ENCODE data around the gene ARFGAP3.

Gene ARFGAP3

GRCh38 chr22:42860968-42861367 lies 3.9 kb upstream of the ARFGAP3 start:
- DNase-seq = no peak

DNA sequence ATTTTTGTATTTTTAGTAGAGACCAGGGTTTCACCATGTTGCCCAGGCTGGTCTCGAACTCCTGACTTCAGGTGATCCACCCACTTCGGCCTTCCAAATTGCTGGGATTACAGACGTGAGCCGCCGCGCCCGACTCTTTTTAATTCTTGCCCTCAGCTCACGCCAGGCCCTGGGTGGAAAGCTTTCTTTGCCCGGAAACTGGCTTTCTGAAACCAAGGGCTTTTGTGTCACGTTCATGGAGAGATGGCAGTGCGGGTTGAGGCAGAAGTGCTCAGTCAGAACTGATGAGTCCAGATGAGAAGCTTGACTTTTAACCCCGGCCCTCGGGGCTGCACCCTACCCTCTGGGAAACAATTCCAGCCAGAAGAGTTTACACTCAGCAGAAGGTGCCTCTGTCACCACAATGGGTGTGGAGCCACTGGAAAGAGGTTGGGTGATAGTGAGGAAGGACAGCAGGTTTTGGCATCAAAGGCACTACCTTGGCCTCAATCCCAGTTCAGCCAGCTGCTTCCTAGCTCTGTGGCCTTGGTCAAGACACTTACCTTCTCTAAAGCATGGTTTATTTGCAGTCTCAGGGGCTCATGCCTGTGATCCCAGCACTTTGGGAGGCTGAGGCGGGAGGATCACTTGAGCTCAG lies 890 bp upstream of the ARFGAP3 start:
- no peak for DNase-seq

- peak; percentile 95 for DNase-seq
Measured at GRCh38 chr22:42856179-42856864, 751 bp downstream of the ARFGAP3 start.

DNA sequence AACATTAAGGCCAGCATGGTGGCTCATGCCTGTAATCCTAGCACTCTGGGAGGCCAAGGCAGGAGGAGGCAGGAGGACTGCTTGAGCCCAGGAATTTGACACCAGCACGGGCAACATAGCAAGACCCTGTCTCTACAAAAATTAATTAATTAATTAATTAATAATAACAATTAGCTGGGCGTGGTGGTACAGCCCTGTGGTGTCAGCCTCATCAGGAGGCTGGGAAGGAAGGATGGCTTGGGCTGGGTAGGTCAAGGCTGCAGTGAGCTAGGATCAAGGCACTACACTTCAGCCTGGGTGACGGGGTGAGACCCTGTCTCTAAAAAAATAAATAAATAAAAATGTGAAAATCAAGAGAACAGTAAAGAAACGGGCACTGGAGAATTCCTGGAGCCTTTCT lies 1.4 kb downstream of the ARFGAP3 start:
- DNase-seq = no peak

DNA sequence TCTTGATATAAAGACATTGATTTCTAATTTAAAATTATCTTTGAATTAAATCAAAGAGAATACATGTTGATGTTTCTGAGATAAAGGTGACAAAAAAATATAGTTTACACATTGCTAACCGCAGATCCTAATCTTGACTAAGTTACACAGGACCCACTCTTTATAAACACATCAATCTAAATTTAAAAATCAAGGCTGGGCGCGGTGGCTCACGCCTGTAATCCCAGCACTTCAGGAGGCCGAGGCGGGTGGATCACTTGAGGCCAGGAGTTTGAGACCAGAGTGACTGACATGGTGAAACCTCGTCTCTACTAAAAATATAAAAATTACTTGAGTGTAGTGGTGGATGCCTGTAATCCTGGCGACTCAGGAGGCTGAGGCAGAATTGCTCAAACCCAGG lies 1.9 kb downstream of the ARFGAP3 start:
- peak; percentile 23 for DNase-seq

GRCh38 chr22:42848941-42849550 lies 8.0 kb downstream of the ARFGAP3 start:
- no peak for DNase-seq

DNA sequence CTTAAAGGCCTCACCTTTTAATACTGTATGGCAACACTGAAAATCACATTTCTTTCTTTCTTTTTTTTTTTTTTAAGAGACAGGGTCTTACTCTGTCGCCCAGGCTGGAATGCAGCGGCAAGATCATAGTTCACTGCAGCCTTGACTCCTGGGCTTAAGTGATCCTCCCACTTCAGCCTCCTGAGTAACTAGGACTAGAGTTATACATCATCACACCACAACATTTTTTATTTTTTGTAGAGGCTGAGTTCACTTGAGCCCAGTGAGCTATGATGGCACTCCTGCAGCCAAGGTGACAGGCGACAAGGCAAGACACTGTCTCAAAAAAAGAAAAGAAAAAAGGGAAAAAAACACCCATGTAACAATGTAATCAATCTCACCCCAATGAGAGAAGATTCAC lies 10.0 kb downstream of the ARFGAP3 start:
- DNase-seq = no peak

- DNase-seq = peak; percentile 25
Measured at GRCh38 chr22:42844756-42845155, 12.3 kb downstream of the ARFGAP3 start.

DNA sequence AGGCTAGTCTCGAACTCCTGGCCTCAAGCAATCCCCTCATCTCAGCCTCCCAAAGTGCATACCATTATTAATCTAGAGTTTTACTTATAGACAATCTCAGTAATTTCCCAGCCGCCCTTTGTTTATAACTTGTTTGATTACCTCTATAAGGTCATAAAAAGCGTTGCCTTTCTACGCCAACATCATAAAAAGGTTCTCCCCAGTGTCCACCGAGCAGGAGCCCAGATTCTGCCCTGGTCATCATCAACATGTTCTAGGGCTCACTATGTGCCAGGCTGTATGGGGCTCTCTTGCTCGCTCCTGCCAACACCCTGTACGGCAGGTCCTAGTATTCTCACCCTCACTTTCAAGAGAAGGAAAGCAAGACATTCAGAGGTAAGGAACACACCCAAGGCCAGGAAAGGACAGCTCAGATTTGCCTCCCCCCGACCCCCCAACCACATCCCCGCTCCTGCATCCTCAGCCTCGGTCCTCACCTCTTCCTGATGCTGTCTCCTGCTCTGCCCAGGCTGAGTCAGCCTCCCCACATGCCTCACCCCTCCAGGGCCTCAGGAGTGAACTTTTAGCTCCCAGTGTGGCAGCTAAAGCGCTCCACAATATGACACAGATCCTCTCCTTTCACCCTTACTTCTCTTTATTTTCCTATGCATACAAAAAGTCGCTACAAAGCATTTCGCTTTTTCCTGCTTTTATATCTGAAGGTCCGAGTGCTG lies 14.3 kb downstream of the ARFGAP3 start:
- DNase-seq = no peak

DNA sequence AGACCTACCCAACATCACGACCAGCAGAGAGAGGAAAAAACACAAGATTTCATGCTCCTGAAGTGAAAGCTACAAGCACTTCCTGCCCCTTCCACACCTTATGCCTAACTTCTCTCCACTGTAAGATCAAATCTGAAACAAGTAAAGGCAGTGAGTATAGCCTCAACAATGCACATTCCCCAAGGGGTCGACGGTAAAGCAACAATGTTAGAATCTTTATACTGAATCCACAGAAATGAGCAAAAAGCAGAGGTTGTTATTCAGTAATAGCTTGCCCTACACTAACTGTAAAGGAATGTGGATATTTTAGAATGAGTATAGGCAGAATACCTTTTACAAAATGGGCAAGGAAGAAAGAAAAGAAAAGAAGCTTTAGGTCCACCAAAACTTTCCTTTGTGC lies 15.6 kb downstream of the ARFGAP3 start:
- no peak for DNase-seq

DNA sequence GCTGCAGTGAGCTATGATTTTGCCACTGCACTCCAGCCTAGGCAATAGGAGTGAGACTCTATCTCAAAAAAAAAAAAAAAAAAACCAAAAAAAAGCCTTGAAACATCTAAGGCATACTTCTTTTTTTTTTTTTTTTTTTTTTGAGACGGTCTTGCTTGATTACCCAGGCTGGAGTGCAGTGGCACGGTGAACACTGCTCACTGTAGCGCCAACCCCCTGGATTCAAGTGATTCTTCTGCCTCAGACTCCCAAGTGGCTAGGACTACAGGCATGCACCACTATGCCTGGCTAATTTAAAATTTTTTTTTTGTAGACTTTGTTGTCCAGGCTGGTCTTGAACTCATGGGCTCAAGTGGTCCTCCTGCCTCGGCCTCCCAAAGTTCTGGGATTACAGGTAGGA lies 19.5 kb downstream of the ARFGAP3 start:
- no peak for DNase-seq

DNA sequence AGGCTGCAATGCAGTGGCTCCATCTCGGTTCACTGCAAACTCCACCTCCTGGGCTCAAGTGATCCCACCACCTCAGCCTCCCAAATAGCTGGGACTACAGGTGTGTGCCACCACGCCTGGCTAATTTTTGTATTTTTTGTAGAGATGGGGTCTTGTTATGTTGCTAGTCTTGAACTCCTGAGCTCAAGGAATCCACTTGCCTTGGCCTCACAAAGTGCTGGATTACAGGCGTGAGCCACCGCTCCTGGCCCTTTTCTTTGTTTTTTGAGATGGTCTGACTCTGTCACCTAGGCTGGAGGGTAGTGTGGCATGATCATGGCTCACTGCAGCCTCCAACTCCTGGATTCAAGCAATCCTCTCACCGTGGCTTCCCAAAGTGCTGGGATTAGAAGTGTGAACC lies 21.0 kb downstream of the ARFGAP3 start:
- no peak for DNase-seq

DNA sequence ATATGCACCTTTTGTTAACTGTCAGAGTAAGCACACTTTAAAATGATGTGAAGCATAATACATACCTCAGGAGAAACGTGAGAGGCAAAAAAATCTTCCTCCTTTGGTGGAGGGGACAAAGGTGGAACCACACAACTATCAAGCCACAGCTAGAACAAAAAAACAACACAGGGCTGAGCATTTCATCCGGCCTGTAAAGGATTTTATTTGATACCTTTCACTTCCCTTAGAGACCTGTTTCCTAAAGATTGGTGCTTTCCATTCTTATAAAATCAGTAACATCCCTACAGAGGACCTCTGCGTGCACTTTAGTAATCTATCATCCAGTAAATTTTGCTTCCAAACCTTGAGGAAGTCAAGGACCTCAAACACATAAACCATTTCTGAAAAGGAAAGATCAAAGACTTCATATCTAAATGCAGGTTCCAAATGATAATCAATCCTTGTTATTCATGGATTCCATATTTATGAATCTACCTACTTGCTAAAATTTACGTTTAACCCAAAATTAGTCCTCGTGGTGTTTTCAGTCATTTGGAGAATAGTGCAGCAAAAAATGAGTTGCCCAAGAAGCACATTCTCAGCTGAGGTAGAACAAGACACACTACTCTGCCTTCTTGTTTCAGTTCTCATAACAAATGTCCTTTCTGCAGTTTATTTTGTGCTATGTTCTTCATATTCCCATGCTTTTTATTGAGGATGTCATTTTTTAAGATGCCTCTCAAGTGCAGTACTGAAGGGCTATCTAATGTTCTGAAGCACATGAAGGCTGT lies 22.7 kb downstream of the ARFGAP3 start:
- no peak for DNase-seq

DNA sequence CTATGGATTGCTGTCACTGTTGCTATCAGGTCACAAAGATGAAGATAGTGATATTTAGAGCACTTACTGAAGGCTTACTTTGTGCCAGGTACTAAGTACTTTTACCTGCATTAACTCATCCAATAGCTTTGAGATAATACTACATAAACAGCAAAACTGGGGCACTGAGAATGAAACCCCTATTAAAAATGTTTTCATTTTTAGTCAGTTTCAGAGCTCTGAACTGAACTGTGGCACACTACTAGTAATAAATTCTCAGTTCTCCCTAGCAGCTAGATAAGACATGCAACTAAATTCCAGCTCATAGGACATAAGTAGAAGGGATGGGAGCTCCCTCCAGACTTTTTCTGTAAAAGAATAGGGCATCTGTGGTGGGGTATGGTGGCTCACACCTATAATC lies 24.0 kb downstream of the ARFGAP3 start:
- DNase-seq = no peak

- no peak for DNase-seq
Measured at GRCh38 chr22:42831712-42832111, 25.4 kb downstream of the ARFGAP3 start.

GRCh38 chr22:42830161-42830560 lies 26.9 kb downstream of the ARFGAP3 start:
- no peak for DNase-seq

- no peak for DNase-seq
Measured at GRCh38 chr22:42829302-42829701, 27.8 kb downstream of the ARFGAP3 start.

- no peak for DNase-seq
Measured at GRCh38 chr22:42825796-42826195, 31.3 kb downstream of the ARFGAP3 start.

DNA sequence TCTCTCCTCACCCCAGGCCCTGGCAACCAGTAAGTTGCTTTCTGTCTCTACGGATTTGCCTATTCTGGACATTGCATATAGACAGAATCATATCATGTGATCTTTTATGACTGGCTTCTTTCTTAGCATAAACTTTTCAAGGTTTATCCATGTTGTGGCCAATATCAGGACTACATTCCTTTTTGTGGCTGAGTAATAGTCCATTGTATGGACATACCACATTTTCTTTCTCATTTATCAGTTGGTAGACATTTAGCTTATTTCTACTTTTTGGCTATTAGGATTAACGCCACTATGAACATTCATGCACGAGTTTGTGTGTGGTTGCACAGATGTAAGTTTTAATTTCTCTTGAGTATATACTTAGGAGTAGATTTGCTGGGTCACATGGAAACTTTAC lies 35.7 kb downstream of the ARFGAP3 start:
- no peak for DNase-seq

DNA sequence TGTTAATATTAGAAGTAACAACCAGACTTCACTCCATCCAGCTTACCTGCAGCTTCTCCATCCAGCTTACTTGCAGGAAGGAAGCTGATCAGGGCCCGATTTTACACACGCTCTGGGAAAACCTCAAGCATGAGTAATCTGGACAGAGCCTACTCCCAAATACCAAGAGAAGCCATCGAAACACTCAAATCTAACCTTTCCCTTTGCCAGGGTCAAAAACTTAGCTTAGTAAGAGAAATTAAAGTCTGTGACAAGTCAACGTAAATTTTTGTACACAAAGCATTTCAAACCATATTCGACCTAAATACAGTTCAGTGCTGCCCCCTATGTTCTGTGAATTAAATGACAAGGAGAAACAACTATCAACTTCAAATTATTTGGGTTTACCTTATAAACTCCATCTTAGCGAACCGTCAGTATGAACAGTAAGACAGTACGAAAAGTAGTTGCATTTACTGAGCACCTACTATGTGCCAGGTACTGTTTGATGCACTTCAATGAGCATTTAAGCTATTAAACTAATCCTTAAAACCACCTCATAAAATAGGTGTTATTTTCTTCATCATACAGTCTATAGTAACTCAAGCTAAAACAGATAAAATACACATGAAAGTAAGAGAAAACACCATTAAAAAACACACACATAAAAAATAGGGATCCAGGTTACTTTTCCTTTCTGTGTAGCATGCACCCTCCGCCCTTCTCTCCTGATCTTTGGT lies 36.9 kb downstream of the ARFGAP3 start:
- peak; percentile 29 for DNase-seq

DNA sequence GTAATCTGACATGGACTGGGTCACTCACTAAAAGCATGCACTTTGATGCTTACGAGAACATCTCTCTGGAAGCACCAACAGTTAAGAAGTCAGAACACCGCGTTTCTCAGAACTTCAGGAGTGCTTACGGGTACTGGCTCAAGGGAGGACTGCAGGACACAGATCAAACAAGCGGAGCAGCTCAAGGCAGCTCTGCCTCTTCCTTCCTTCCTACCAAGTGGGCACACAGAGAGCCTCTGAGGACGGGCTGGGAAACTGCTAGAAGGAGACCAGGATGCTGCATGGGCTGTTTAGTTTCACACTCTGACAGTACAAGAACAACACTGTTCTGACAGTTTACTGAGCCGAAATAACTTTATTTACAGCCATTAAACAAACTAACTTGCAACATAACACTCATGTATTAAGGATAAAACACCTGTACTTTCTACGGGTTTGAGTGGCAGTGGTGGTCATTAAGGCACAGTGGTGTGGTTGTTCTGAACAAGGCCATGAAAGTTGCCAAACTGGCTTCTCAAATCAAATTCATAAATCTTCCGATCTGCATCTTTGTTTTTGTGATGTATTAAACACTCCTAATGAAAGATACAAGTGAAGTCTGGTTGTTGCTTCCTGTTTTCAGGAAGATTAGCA lies 37.5 kb downstream of the ARFGAP3 start:
- no peak for DNase-seq

GRCh38 chr22:42817556-42817955 lies 39.5 kb downstream of the ARFGAP3 start:
- no peak for DNase-seq
